ENCODE results near the gene MIS12. TPM values are rescaled to one million over a fixed set of nuclear protein-coding genes. Genes with fewer than 3 reads are reported as not detected.
A peak's percentile ranks its signal among the peaks of the same experiment; 100 is the strongest.

The MIS12 gene
- total and polyA plus RNA-seq, 2 of the 8 experiments (the other 6 are each of a cell fraction or from before 2014, with no cell fraction given): 9.5 to 25.6 TPM

DNA sequence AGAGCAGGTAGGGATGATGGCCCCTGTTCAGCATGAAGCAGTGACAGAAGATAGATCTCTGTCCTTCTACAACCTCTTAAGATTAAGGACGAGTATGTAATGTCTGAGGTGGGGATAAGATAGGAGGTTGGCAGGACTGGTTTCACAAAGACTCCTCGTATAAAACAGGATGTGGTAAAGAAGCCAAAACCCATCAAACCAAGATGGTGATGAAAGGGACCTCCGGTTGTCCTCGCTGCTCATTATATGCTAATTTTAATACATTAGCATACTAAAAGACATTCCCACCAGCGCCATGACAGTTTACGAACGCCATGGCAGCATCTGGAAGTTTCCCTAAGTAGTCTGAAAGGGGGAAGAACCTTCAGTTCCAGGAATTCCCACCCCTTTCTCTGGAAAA lies 27.3 kb downstream of the MIS12 start:
- H3K36me3 ChIP-seq (ENCODE audit: control insufficient read depth in 2 of 4, insufficient read depth in 4 of 4, low read length in 3 of 4): no peaks in the 10 kb centered on the region
- no peaks in the 10 kb centered on the region for H3K79me1 ChIP-seq (ENCODE audit: low read depth, low read length)
- H3K79me2 ChIP-seq (ENCODE audit: control insufficient read depth in 1 of 2, insufficient read depth in 2 of 2, low read length in 2 of 2): no peaks in the 10 kb centered on the region
- no peak overlapping the region for H3K4me2 ChIP-seq (ENCODE audit: insufficient read depth in 1 of 2, low read depth in 2 of 2, low read length in 2 of 2)
- peak; percentile 71 for TF ChIP-seq YY1 (IDR thresholded peaks at IDR 0.05; ENCODE audit: low read depth, low read length)
- TF ChIP-seq RFX5 (IDR thresholded peaks at IDR 0.05; ENCODE audit: borderline replicate concordance, low read depth, low read length): no peak
- no peak overlapping the region for H2BK20ac ChIP-seq (ENCODE audit: low read length)
- no peak overlapping the region for H3K27ac ChIP-seq (ENCODE audit: low read depth, low read length)
- no peak overlapping the region for H2BK5ac ChIP-seq (ENCODE audit: low read depth, low read length)
- H3K23me2 ChIP-seq (ENCODE audit: low read depth, low read length): no peaks in the 10 kb centered on the region; the same call in 1 of the 2 replicates
- POLR2A ChIA-PET (ENCODE audit: partially characterized antibody): no interaction called here
- no peak overlapping the region for H4K5ac ChIP-seq (ENCODE audit: insufficient read length, low read depth, low read length)
- no peaks in the 10 kb centered on the region for H4K20me1 ChIP-seq (replicated peaks in 1 of 2; ENCODE audit: control insufficient read depth in 1 of 2, insufficient read depth in 2 of 2, low read length in 2 of 2)
- FAIRE-seq (no peak), DNase-seq (ENCODE audit: low read depth in 1 of 2, low spot score in 2 of 2) (no peak)
- no peak overlapping the region for H4K8ac ChIP-seq (ENCODE audit: extremely low read depth, insufficient read depth, low read length)
- H4K91ac ChIP-seq (replicated peaks; ENCODE audit: insufficient read length, low read length): no peak overlapping the region
- no peak overlapping the region for H3K18ac ChIP-seq (ENCODE audit: extremely low read depth, low read length)
- peaks cover 0 to 3% (median 0%) of the 10 kb centered on the region in 4 experiments; a peak in 1 of 7 replicates for H3K4me1 ChIP-seq (replicated peaks in 1 of 4; ENCODE audit: control insufficient read depth in 3 of 4, insufficient read depth in 4 of 4, low read length in 3 of 4)
- no peak overlapping the region for H2BK12ac ChIP-seq (ENCODE audit: low read depth, low read length)
- H2BK120ac ChIP-seq (replicated peaks; ENCODE audit: low read depth, low read length): no peak overlapping the region
- no peak overlapping the region for H3K9ac ChIP-seq (replicated peaks in 1 of 4; ENCODE audit: extremely low read depth in 1 of 4, low read depth in 3 of 4, low read length in 3 of 4)
- H3K4ac ChIP-seq (replicated peaks; ENCODE audit: insufficient read length, low read depth, low read length): no peak overlapping the region
- H3K56ac ChIP-seq (replicated peaks; ENCODE audit: insufficient read length, low read depth, low read length): no peak overlapping the region
- no peak overlapping the region for H2AFZ ChIP-seq (ENCODE audit: low read length)
- WGBS, 2 experiments (ENCODE audit: extremely low coverage in 1 of 2, insufficient coverage in 1 of 2, insufficient read length in 1 of 2, insufficient replicate concordance in 2 of 2, low coverage in 1 of 2, low lambda C conversion rate in 2 of 2, missing lambda C conversion rate in 1 of 2): 87% methylated on average over 7 of the region's 7 CpGs; no CpG with 5 or more reads in 1 of the 2 experiments
- CTCF ChIA-PET (ENCODE audit: partially characterized antibody): no interaction called here
- H3K23ac ChIP-seq (ENCODE audit: insufficient read length): no peak overlapping the region
- H2AK5ac ChIP-seq (ENCODE audit: low read depth, low read length): no peak overlapping the region
- no peak overlapping the region for H3K4me3 ChIP-seq (ENCODE audit: extremely low read depth in 1 of 4, insufficient read depth in 2 of 4, low read depth in 3 of 4, low read length in 4 of 4)
- no peak overlapping the region for H2BK15ac ChIP-seq (ENCODE audit: low read length)
- no peaks in the 10 kb centered on the region for H3K27me3 ChIP-seq (replicated peaks in 1 of 4; ENCODE audit: control insufficient read depth in 3 of 4, extremely low read depth in 1 of 4, insufficient read depth in 3 of 4, low read length in 3 of 4)
- H3K14ac ChIP-seq (ENCODE audit: insufficient read length): no peak overlapping the region
- H3K9me3 ChIP-seq (ENCODE audit: insufficient read depth in 2 of 2, low read depth in 1 of 2, low read length in 1 of 2): no peaks in the 10 kb centered on the region
